H7 (cell line): Measurements from ENCODE around the gene DENR. TPM values are rescaled to one million over a fixed set of nuclear protein-coding genes. Genes with fewer than 3 reads are reported as not detected.
"Not testable (repeated sequence)": the region's sequence is repeated elsewhere in the genome, so short reads cannot be mapped to it uniquely, and the experiment has no call there.

Experiments
- DNase-seq: peaks from one replicate; pipeline ENCODE4 v3.0.0; 2012
- H3K27me3 ChIP-seq: 2 replicates; pipeline ENCODE4 v1.6.0; 2011; ENCODE audit warnings: mild to moderate bottlenecking, low read length; ENCODE audit not compliant: control insufficient read depth, insufficient read depth
- H3K36me3 ChIP-seq: replicated peaks from 2 replicates; pipeline ENCODE4 v1.5.1; 2011; ENCODE audit warnings: low read length; ENCODE audit not compliant: control insufficient read depth, insufficient read depth
- H3K4me3 ChIP-seq: 2 replicates; pipeline ENCODE4 v1.5.1; 2011; ENCODE audit warnings: low read depth, mild to moderate bottlenecking, control low read depth, low read length, moderate library complexity; ENCODE audit not compliant: insufficient read depth
- total RNA-seq: library from RNA; depleted of rRNA; stranded (reverse); fragments of >200 nt; shearing (Covaris generic); gene quantifications from 2 replicates; pipeline ENCODE4 v1.2.3, GENCODE V29; 2014; rRNA removed

DENR gene
- 55.0 and 61.7 TPM in 2 replicates for total RNA-seq

GRCh38 chr12:122752464-122753318 lies at the start of gene DENR:
Gene DENR, plus strand, starts transcription at chr12:122752824. Its CDS starts 878 bp downstream, at chr12:122753702.
- Histone ChIP-seq H3K36me3 (peaks cover 22% of the 10 kb centered on the region), H3K4me3 (peak within 1 kb of the TSS; percentile 97), H3K27me3 (no peaks in the 10 kb centered on the region)
- peak; percentile 98 for DNase-seq

GRCh38 chr12:122702890-122703611 lies 49.6 kb upstream of the DENR start, which contains the start of gene HCAR2:
Gene HCAR2, minus strand, starts transcription at chr12:122703357. Its CDS starts 74 bp downstream, at chr12:122703283.
- not testable (repeated sequence) for H3K4me3 ChIP-seq, H3K36me3 ChIP-seq, H3K27me3 ChIP-seq, DNase-seq

GRCh38 chr12:122703841-122704240 lies 48.8 kb upstream of the DENR start:
- not testable (repeated sequence) for H3K27me3 ChIP-seq, H3K36me3 ChIP-seq, DNase-seq, H3K4me3 ChIP-seq

GRCh38 chr12:122709287-122709686 lies 43.3 kb upstream of the DENR start:
- not testable (repeated sequence) for H3K36me3 ChIP-seq, H3K27me3 ChIP-seq, DNase-seq, H3K4me3 ChIP-seq

GRCh38 chr12:122710341-122710740 lies 42.3 kb upstream of the DENR start:
- not testable (repeated sequence) for H3K27me3 ChIP-seq, H3K4me3 ChIP-seq, DNase-seq, H3K36me3 ChIP-seq

- not testable (repeated sequence) for H3K36me3 ChIP-seq, H3K27me3 ChIP-seq, DNase-seq, H3K4me3 ChIP-seq
Observed at GRCh38 chr12:122711266-122711665, 41.4 kb upstream of the DENR start.

- not testable (repeated sequence) for H3K4me3 ChIP-seq, H3K27me3 ChIP-seq, H3K36me3 ChIP-seq, DNase-seq
Observed at GRCh38 chr12:122713491-122714188, 39.0 kb upstream of the DENR start.

GRCh38 chr12:122715211-122715610 lies 37.4 kb upstream of the DENR start:
- not testable (repeated sequence) for H3K4me3 ChIP-seq, H3K36me3 ChIP-seq, H3K27me3 ChIP-seq, DNase-seq

- DNase-seq, H3K27me3 ChIP-seq, H3K4me3 ChIP-seq, H3K36me3 ChIP-seq: not testable (repeated sequence)
Observed at GRCh38 chr12:122716658-122717057, 36.0 kb upstream of the DENR start, which contains the start of gene HCAR3. Gene HCAR3, minus strand, starts transcription at chr12:122716811. Its CDS starts 74 bp downstream, at chr12:122716737.

GRCh38 chr12:122721057-122721545 lies 31.5 kb upstream of the DENR start:
- DNase-seq, result no peak
- Histone ChIP-seq H3K27me3 (no peaks in the 10 kb centered on the region), H3K36me3 (no peaks in the 10 kb centered on the region), H3K4me3 (no peak overlapping the region)

- no peak overlapping the region for H3K4me3 ChIP-seq
- H3K27me3 ChIP-seq, result no peaks in the 10 kb centered on the region
- DNase-seq, result no peak
- no peaks in the 10 kb centered on the region for H3K36me3 ChIP-seq
Observed at GRCh38 chr12:122722387-122722786, 30.2 kb upstream of the DENR start.

- no peak for DNase-seq
- H3K4me3 ChIP-seq, result no peak overlapping the region
- no peaks in the 10 kb centered on the region for H3K27me3 ChIP-seq
- no peaks in the 10 kb centered on the region for H3K36me3 ChIP-seq
Observed at GRCh38 chr12:122724641-122725243, 27.9 kb upstream of the DENR start.

- DNase-seq, result no peak
- H3K4me3 ChIP-seq, result no peak overlapping the region
- no peaks in the 10 kb centered on the region for H3K36me3 ChIP-seq
- H3K27me3 ChIP-seq, result no peaks in the 10 kb centered on the region
Observed at GRCh38 chr12:122725452-122726079, 27.1 kb upstream of the DENR start.
